HepG2 (cell line): ENCODE data around the gene OSBPL9. TPM values are rescaled to one million over a fixed set of nuclear protein-coding genes. Genes with fewer than 3 reads are reported as not detected.

ENCODE experiments used
- ATAC-seq: fragments of 200-7000 bp; cut with Tn5 transposase; 3 replicates; pipeline ENCODE4 v1.9.1; 2020; ENCODE audit warnings: mild to moderate bottlenecking, moderate library complexity
- BruUV-seq: library from RNA; stranded (reverse); fragments of 400-500 nt; replicated peaks from 2 replicates; lab custom pipeline; 2021; lab: Mats Ljungman, UMichigan
- CTCF ChIA-PET: fragments of 300-600 bp; formaldehyde crosslinking; extraction: SDS; loops from one replicate; lab custom pipeline; 2021; ENCODE audit warnings: low total read pairs, inconsistent platforms, low intra/inter-chr PET ratio; lab: Yijun Ruan, JAX
- POLR2A ChIA-PET: fragments of 350-600 bp; sonication (Branson Sonifier 250); formaldehyde crosslinking; loops from one replicate; lab custom pipeline; 2020; ENCODE audit warnings: antibody characterized with exemption, inconsistent platforms; lab: Yijun Ruan, JAX
- DNase-seq: peaks from one replicate; pipeline ENCODE4 v3.0.0-alpha.2; 2015; ENCODE audit warnings: low spot score
- FAIRE-seq: peaks from 3 replicates; lab custom pipeline; 2011; peaks lifted over from hg19 to GRCh38; lab: Jason Lieb, UNC
- H2AFZ ChIP-seq: one replicate; pipeline ENCODE4 v1.6.1; 2011; ENCODE audit warnings: low read length, inconsistent platforms
- H3K27ac ChIP-seq: fragments of 300-600 bp; 3 replicates; pipeline ENCODE4 v1.8.0; 2011; ENCODE audit warnings: mixed run types, mild to moderate bottlenecking, mixed read lengths, low read length, inconsistent platforms; ENCODE audit not compliant: insufficient read depth; ENCODE audit errors: extremely low read length
- H3K27me3 ChIP-seq, 2 experiments: fragments of 200-600 bp in 1 of 2; 2 replicates in 1 of 2; 3 replicates in 1 of 2; pipeline versions ENCODE4 v1.6.0 to v1.8.0; 2011; ENCODE audit warnings: low read length in 2 of 2, mild to moderate bottlenecking in 2 of 2, moderate library complexity in 2 of 2, inconsistent platforms in 1 of 2; ENCODE audit not compliant: insufficient read depth in 2 of 2, control insufficient read depth in 1 of 2
- H3K36me3 ChIP-seq, 2 experiments: fragments of 200-600 bp in 1 of 2; replicated peaks in 1 of 2; 2 replicates in 1 of 2; 3 replicates in 1 of 2; pipeline versions ENCODE4 v1.5.1 to v1.8.0; 2011; ENCODE audit warnings: low read length in 2 of 2, inconsistent platforms in 1 of 2; ENCODE audit not compliant: insufficient read depth in 2 of 2, control insufficient read depth in 1 of 2
- H3K4me1 ChIP-seq: 2 replicates; pipeline ENCODE4 v1.5.1; 2012; ENCODE audit warnings: low read length, inconsistent platforms; ENCODE audit not compliant: insufficient read depth
- H3K4me2 ChIP-seq: 2 replicates; pipeline ENCODE4 v1.6.0; 2011; ENCODE audit warnings: low read depth, low read length, inconsistent platforms
- H3K4me3 ChIP-seq, 3 experiments: fragments of 200-600 bp in 1 of 3; sonication (generic), shearing (Covaris generic) in 1 of 3; replicated peaks in 1 of 3; 2 replicates each; pipeline ENCODE4 v1.5.1; 2011 to 2016; ENCODE audit warnings: low read length in 3 of 3, inconsistent platforms in 2 of 3, low read depth in 2 of 3, mild to moderate bottlenecking in 2 of 3, control low read depth in 1 of 3, mixed read lengths in 1 of 3; ENCODE audit not compliant: insufficient read depth in 1 of 3
- H3K79me2 ChIP-seq: one replicate; pipeline ENCODE4 v1.6.1; 2011; ENCODE audit warnings: low read length, inconsistent platforms; ENCODE audit not compliant: insufficient read depth
- H3K9ac ChIP-seq: 2 replicates; pipeline ENCODE4 v1.6.0; 2011; ENCODE audit warnings: mild to moderate bottlenecking, low read depth, low read length, inconsistent platforms; ENCODE audit not compliant: insufficient read depth
- H3K9me3 ChIP-seq: 2 replicates; pipeline ENCODE4 v1.5.1; 2012; ENCODE audit warnings: mild to moderate bottlenecking, low read length
- H4K20me1 ChIP-seq: 2 replicates; pipeline ENCODE4 v1.6.0; 2011; ENCODE audit warnings: inconsistent platforms, mild to moderate bottlenecking, low read length, moderate library complexity; ENCODE audit not compliant: insufficient read depth
- AKAP8 ChIP-seq: sonication (generic); formaldehyde crosslinking; IDR thresholded peaks from 2 replicates; pipeline ENCODE4 v1.5.1; 2020; ENCODE audit warnings: mild to moderate bottlenecking, missing genetic modification reagents
- ATM ChIP-seq: fragments of 450-650 bp; IDR thresholded peaks from 2 replicates; pipeline ENCODE4 v1.7.1; 2017; ENCODE audit warnings: mild to moderate bottlenecking, borderline replicate concordance
- CENPX ChIP-seq: sonication (generic); formaldehyde crosslinking; IDR thresholded peaks from 2 replicates; pipeline ENCODE4 v1.9.0; 2021; ENCODE audit warnings: mild to moderate bottlenecking, missing genetic modification reagents, moderate library complexity
- EEA1 ChIP-seq: sonication (generic); formaldehyde crosslinking; IDR thresholded peaks from 2 replicates; pipeline ENCODE4 v1.5.1; 2020; ENCODE audit warnings: mild to moderate bottlenecking, missing genetic modification reagents, borderline replicate concordance
- EED ChIP-seq: sonication (generic); formaldehyde crosslinking; IDR thresholded peaks from 2 replicates; pipeline ENCODE4 v1.5.0; 2020; ENCODE audit warnings: mild to moderate bottlenecking, missing genetic modification reagents
- GFI1 ChIP-seq: sonication (generic); formaldehyde crosslinking; IDR thresholded peaks from 2 replicates; pipeline ENCODE4 v1.5.0; 2020; ENCODE audit warnings: missing genetic modification reagents, mild to moderate bottlenecking, borderline replicate concordance
- MZF1 ChIP-seq: sonication (generic); formaldehyde crosslinking; IDR thresholded peaks from 2 replicates; pipeline ENCODE4 v1.8.1; 2023; ENCODE audit warnings: mild to moderate bottlenecking, missing genetic modification reagents, borderline replicate concordance
- NRL ChIP-seq: sonication (generic); formaldehyde crosslinking; IDR thresholded peaks from 2 replicates; pipeline ENCODE4 v1.5.0; 2020; ENCODE audit warnings: missing genetic modification reagents, mild to moderate bottlenecking, moderate library complexity, borderline replicate concordance
- TBP ChIP-seq: sonication (generic); formaldehyde crosslinking; IDR thresholded peaks from 2 replicates; pipeline ENCODE4 v1.5.0; 2020; ENCODE audit warnings: missing genetic modification reagents
- TCF7 ChIP-seq: sonication (generic); IDR thresholded peaks from 2 replicates; pipeline ENCODE4 v1.6.1; 2016; ENCODE audit warnings: antibody characterized with exemption, low read depth
- TSC22D2 ChIP-seq: sonication (generic); formaldehyde crosslinking; IDR thresholded peaks from 2 replicates; pipeline ENCODE4 v1.5.1; 2020; ENCODE audit warnings: missing genetic modification reagents, mild to moderate bottlenecking, borderline replicate concordance
- ZBTB7B ChIP-seq: sonication (generic); formaldehyde crosslinking; IDR thresholded peaks from 2 replicates; pipeline ENCODE4 v1.4.0; 2020; ENCODE audit warnings: missing genetic modification reagents
- ZKSCAN5 ChIP-seq: sonication (generic); formaldehyde crosslinking; IDR thresholded peaks from 2 replicates; pipeline ENCODE4 v1.5.1; 2020; ENCODE audit warnings: mild to moderate bottlenecking, missing genetic modification reagents
- ZNF12 ChIP-seq: sonication (generic); formaldehyde crosslinking; IDR thresholded peaks from 2 replicates; pipeline ENCODE4 v1.5.0; 2020; ENCODE audit warnings: missing genetic modification reagents
- ZNF24 ChIP-seq: fragments of 450-650 bp; IDR thresholded peaks from 2 replicates; pipeline ENCODE4 v1.6.1; 2017; ENCODE audit warnings: antibody characterized with exemption, mild to moderate bottlenecking
- WGBS: methylation state at CpG from one replicate; pipeline ENCODE4 v1.1.6; 2017; ENCODE audit warnings: low lambda C conversion rate; 5-methylcytosine and 5-hydroxymethylcytosine counted together
- in situ Hi-C: cut with HindIII; loops from 2 replicates; pipeline ENCODE4 v1.10.0; 2017; ENCODE audit warnings: low pct_unique_long_range_greater_than_20kb; ENCODE audit not compliant: extremely low pct_ligation_motif_present
- intact Hi-C: fragments of 100-400 bp; cut with micrococcal nuclease; formaldehyde crosslinking; loops from one replicate; pipeline ENCODE4 v1.10.0; 2022; ENCODE audit not compliant: unreplicated experiment
- polyA plus RNA-seq, 8 experiments: library from polyadenylated mRNA; depleted of rRNA in 3 of 8; stranded (reverse) in 7 of 8; unstranded in 1 of 8; fragments of >200 nt; fragmentation: Illumina TruSeq in 4 of 8; extraction: Trizol in 4 of 8; gene quantifications; 2 replicates each; pipeline versions ENCODE4 v1.2.1 to v1.2.3, GENCODE V29; 2011 to 2016; ENCODE audit warnings: low read depth in 4 of 8, missing spikeins in 1 of 8, mixed read lengths in 1 of 8; ENCODE audit not compliant: insufficient read depth in 1 of 8
- total RNA-seq, 5 experiments: library from RNA; depleted of rRNA; stranded (reverse); fragments of >200 nt; fragmentation: Illumina TruSeq; extraction: Trizol; gene quantifications; 2 replicates each; pipeline ENCODE4 v1.2.3, GENCODE V29; 2016; ENCODE audit warnings: low read depth in 1 of 5
- TF ChIP-seq, protein P1 (sequence below): IDR thresholded peaks from 2 replicates; pipeline ENCODE4 v1.6.1; 2016; ENCODE audit warnings: missing compliant biosample characterization, missing genetic modification reagents, borderline replicate concordance

Gene OSBPL9
- total and polyA plus RNA-seq, 2 of the 13 experiments (the other 11 are each of a cell fraction or from before 2014, with no cell fraction given): 83.6 to 142 TPM

DNA sequence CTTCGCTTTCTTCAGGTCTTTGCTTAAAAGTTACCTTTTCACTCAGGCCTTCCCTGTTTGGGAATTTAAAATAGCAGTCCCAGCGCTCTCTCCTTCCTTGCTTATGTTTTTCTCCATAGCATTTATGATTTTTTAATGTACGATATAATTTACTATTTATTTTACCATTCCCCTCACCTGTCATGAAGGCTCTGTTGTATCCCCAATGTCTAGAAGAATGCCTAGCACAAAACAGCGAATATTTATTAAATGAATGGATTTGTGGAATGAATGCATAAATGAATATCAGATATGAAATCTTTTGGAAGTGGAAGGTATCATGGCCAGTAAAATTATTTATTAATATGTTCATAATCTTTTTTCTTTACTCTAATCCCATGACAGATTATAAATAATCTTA lies 402 bp upstream of the OSBPL9 start:
- in situ Hi-C loops (no loop called here), intact Hi-C loops (no loop called here)
- H3K9ac ChIP-seq: no peak overlapping the region
- no peaks in the 10 kb centered on the region for H3K9me3 ChIP-seq
- 71% methylated on average over 4 of the region's 4 CpGs for WGBS
- H2AFZ ChIP-seq: peak overlapping the region; percentile 72
- peak overlapping the region; percentile 65 for H3K4me2 ChIP-seq
- CTCF ChIA-PET: no interaction called here
- BruUV-seq: no TSS peak
- no peaks in the 10 kb centered on the region for H4K20me1 ChIP-seq
- H3K27ac ChIP-seq: no peak overlapping the region
- H3K79me2 ChIP-seq: peaks cover 36% of the 10 kb centered on the region
- no peak for FAIRE-seq
- H3K36me3 ChIP-seq: no peaks in the 10 kb centered on the region
- POLR2A ChIA-PET: no interaction called here
- TF ChIP-seq MZF1 (CRISPR knock-in tag) (no peak), AKAP8 (no peak), ZKSCAN5 (CRISPR knock-in tag) (no peak), NRL (CRISPR knock-in tag) (no peak), ZBTB7B (CRISPR knock-in tag) (no peak), ZNF24 (no peak), EEA1 (no peak), CENPX (CRISPR knock-in tag) (no peak)
- peaks cover 56% of the 10 kb centered on the region for H3K4me1 ChIP-seq
- H3K27me3 ChIP-seq: no peaks in the 10 kb centered on the region; a peak in 1 of 5 replicates
- peak overlapping the region; percentile 46 to 100 (median 99); a peak in 5 of 6 replicates for H3K4me3 ChIP-seq
- no peak for ATAC-seq
- no peak for DNase-seq

DNA sequence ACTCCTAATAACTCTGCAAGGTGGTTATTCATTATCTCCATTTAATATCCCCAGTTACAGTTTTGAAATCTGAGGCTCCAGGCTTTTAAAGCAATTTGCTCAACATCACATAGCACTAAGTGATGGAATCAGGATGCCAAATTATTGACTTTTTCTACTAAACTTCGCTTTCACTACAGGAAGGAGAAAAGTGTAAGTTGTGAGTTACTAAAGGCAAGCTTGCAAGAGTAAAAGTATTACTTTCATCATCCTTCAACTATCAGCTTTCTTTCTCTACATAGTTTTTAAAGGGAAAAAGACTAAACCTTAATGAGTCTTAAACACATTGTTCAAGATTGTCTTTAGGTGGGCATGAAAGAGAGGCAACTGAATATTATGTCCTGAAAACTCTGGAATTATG lies 1.8 kb downstream of the OSBPL9 start:
- Histone ChIP-seq H3K36me3 (no peaks in the 10 kb centered on the region), H3K27ac (no peak overlapping the region)
- intact Hi-C loops: no loop called here

More for the DNA sequence above, 1.8 kb downstream of the OSBPL9 start:
- ChIA-PET CTCF (no interaction called here), POLR2A (no interaction called here)
- TF ChIP-seq, protein P1, sequence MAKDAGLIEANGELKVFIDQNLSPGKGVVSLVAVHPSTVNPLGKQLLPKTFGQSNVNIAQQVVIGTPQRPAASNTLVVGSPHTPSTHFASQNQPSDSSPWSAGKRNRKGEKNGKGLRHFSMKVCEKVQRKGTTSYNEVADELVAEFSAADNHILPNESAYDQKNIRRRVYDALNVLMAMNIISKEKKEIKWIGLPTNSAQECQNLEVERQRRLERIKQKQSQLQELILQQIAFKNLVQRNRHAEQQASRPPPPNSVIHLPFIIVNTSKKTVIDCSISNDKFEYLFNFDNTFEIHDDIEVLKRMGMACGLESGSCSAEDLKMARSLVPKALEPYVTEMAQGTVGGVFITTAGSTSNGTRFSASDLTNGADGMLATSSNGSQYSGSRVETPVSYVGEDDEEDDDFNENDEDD (CRISPR knock-in tag): no peak
- TF ChIP-seq ATM (no peak), TBP (CRISPR knock-in tag) (no peak), EED (CRISPR knock-in tag) (no peak), TCF7 (no peak), ZNF12 (no peak), TSC22D2 (CRISPR knock-in tag) (no peak), GFI1 (CRISPR knock-in tag) (no peak)
- in situ Hi-C loops: no loop called here
- no peaks in the 10 kb centered on the region; a peak in 1 of 5 replicates for H3K27me3 ChIP-seq
- peak overlapping the region; percentile 84; the same call in 1 of the 2 replicates for H3K4me2 ChIP-seq
- peaks cover 55% of the 10 kb centered on the region for H3K79me2 ChIP-seq
- no TSS peak for BruUV-seq
- WGBS: 94% methylated on average over 1 of the region's 1 CpG
- ATAC-seq (no peak), FAIRE-seq (no peak), DNase-seq (no peak)
- no peak overlapping the region for H2AFZ ChIP-seq
- H3K9me3 ChIP-seq: no peaks in the 10 kb centered on the region
- H3K9ac ChIP-seq: no peak overlapping the region
- no peak overlapping the region for H3K4me3 ChIP-seq
- H3K4me1 ChIP-seq: peaks cover 71% of the 10 kb centered on the region
- H4K20me1 ChIP-seq: no peaks in the 10 kb centered on the region
